OCI-LY3 (cell line): Measurements from ENCODE around the gene PIK3CB.

Source experiments
- H2AFZ ChIP-seq: fragments of 200-600, 300-600 bp; shearing (Covaris generic); 2 replicates; pipeline ENCODE4 v1.6.0; 2014; ENCODE audit warnings: antibody characterized with exemption, low read depth, low read length
- H3K27ac ChIP-seq: fragments of 200-600, 300-600 bp; sonication (generic); 2 replicates; pipeline ENCODE4 v1.5.1; 2014; ENCODE audit warnings: mild to moderate bottlenecking, low read length, moderate library complexity, mixed read lengths
- H3K27me3 ChIP-seq: fragments of 200-600, 300-600 bp; sonication (generic); 2 replicates; pipeline ENCODE4 v1.6.1; 2014; ENCODE audit warnings: low read depth, low read length, mixed read lengths
- H3K36me3 ChIP-seq: fragments of 200-600, 300-600 bp; sonication (generic); replicated peaks from 2 replicates; pipeline ENCODE3; 2014; ENCODE audit warnings: low read depth, low read length, mixed read lengths
- H3K4me1 ChIP-seq: fragments of 300-600, 200-600 bp; sonication (generic); 2 replicates; pipeline ENCODE4 v1.6.1; 2014; ENCODE audit warnings: low read length, mixed read lengths
- H3K4me2 ChIP-seq: fragments of 200-600, 300-600 bp; sonication (generic); 2 replicates; pipeline ENCODE4 v1.6.1; 2014; ENCODE audit warnings: low read length, mixed read lengths
- H3K4me3 ChIP-seq: fragments of 300-600, 200-600 bp; sonication (generic); 2 replicates; pipeline ENCODE4 v1.5.1; 2014; ENCODE audit warnings: antibody characterized with exemption, mild to moderate bottlenecking, low read length, moderate library complexity
- H3K79me2 ChIP-seq: fragments of 300-600, 200-600 bp; shearing (Covaris generic); 2 replicates; pipeline ENCODE4 v1.6.1; 2014; ENCODE audit warnings: mild to moderate bottlenecking, low read length, mixed read lengths
- H3K9ac ChIP-seq: fragments of 300-600, 200-600 bp; shearing (Covaris generic); 2 replicates; pipeline ENCODE4 v1.6.0; 2014; ENCODE audit warnings: mild to moderate bottlenecking, low read length, moderate library complexity
- H3K9me3 ChIP-seq: fragments of 200-600, 300-600 bp; shearing (Covaris generic); 2 replicates; pipeline ENCODE4 v1.6.1; 2014; ENCODE audit warnings: low read length, mixed read lengths; ENCODE audit not compliant: insufficient read depth
- H4K20me1 ChIP-seq: fragments of 200-600, 300-600 bp; sonication (generic); 2 replicates; pipeline ENCODE4 v1.6.1; 2016; ENCODE audit warnings: low read length, mixed read lengths; ENCODE audit not compliant: insufficient read depth
- CTCF ChIP-seq: fragments of 200-600, 300-600 bp; sonication (generic); IDR thresholded peaks from 2 replicates; pipeline ENCODE4 v1.5.1; 2014; ENCODE audit warnings: antibody characterized with exemption, low read length, low read depth
- EZH2phosphoT487 ChIP-seq: fragments of 200-600 bp; shearing (Covaris generic); IDR thresholded peaks from 2 replicates; pipeline ENCODE4 v1.6.1; 2018; ENCODE audit warnings: antibody characterized with exemption, mixed run types, low read depth

PIK3CB gene

GRCh38 chr3:138725116-138725515 is 109.6 kb downstream of the PIK3CB start:
- H3K27ac ChIP-seq, result no peak overlapping the region
- no peak overlapping the region for H3K4me3 ChIP-seq
- H3K79me2 ChIP-seq, result no peaks in the 10 kb centered on the region
- no peak for TF ChIP-seq EZH2phosphoT487
- no peak for TF ChIP-seq CTCF
- H3K9ac ChIP-seq, result no peak overlapping the region
- H3K4me2 ChIP-seq, result no peak overlapping the region
- peaks cover 23% of the 10 kb centered on the region for H3K4me1 ChIP-seq
- H4K20me1 ChIP-seq, result no peaks in the 10 kb centered on the region
- H3K27me3 ChIP-seq, result no peaks in the 10 kb centered on the region
- no peaks in the 10 kb centered on the region for H3K36me3 ChIP-seq
- no peak overlapping the region for H2AFZ ChIP-seq
- H3K9me3 ChIP-seq, result no peaks in the 10 kb centered on the region

- TF ChIP-seq CTCF (no peak), EZH2phosphoT487 (no peak)
- no peak overlapping the region for H3K9ac ChIP-seq
- H3K4me2 ChIP-seq, result no peak overlapping the region
- no peaks in the 10 kb centered on the region for H3K79me2 ChIP-seq
- no peaks in the 10 kb centered on the region for H4K20me1 ChIP-seq
- no peaks in the 10 kb centered on the region for H3K9me3 ChIP-seq
- H3K27ac ChIP-seq, result no peak overlapping the region
- H3K4me1 ChIP-seq, result peaks cover 23% of the 10 kb centered on the region
- H3K4me3 ChIP-seq, result no peak overlapping the region
- no peaks in the 10 kb centered on the region for H3K27me3 ChIP-seq
- no peak overlapping the region for H2AFZ ChIP-seq
- H3K36me3 ChIP-seq, result no peaks in the 10 kb centered on the region
Measured at GRCh38 chr3:138724443-138724842, 110.3 kb downstream of the PIK3CB start.

GRCh38 chr3:138718849-138719248 is 115.9 kb downstream of the PIK3CB start:
- no peak overlapping the region for H3K27ac ChIP-seq
- H3K4me3 ChIP-seq, result no peak overlapping the region
- H3K9ac ChIP-seq, result no peak overlapping the region
- no peaks in the 10 kb centered on the region for H3K79me2 ChIP-seq
- TF ChIP-seq EZH2phosphoT487 (no peak), CTCF (no peak)
- no peak overlapping the region for H3K4me2 ChIP-seq
- H3K27me3 ChIP-seq, result no peaks in the 10 kb centered on the region
- no peaks in the 10 kb centered on the region for H3K36me3 ChIP-seq
- H3K4me1 ChIP-seq, result peaks cover 9% of the 10 kb centered on the region
- no peak overlapping the region for H2AFZ ChIP-seq
- H3K9me3 ChIP-seq, result no peaks in the 10 kb centered on the region
- H4K20me1 ChIP-seq, result no peaks in the 10 kb centered on the region

- no peaks in the 10 kb centered on the region for H3K27me3 ChIP-seq
- no peaks in the 10 kb centered on the region for H3K9me3 ChIP-seq
- H3K9ac ChIP-seq, result no peak overlapping the region
- no peaks in the 10 kb centered on the region for H3K79me2 ChIP-seq
- no peak overlapping the region for H3K4me2 ChIP-seq
- H3K4me3 ChIP-seq, result no peak overlapping the region
- H3K27ac ChIP-seq, result no peak overlapping the region
- no peaks in the 10 kb centered on the region for H4K20me1 ChIP-seq
- no peak overlapping the region for H2AFZ ChIP-seq
- H3K36me3 ChIP-seq, result no peaks in the 10 kb centered on the region
- no peak for TF ChIP-seq CTCF
- no peak for TF ChIP-seq EZH2phosphoT487
- H3K4me1 ChIP-seq, result peaks cover 4% of the 10 kb centered on the region; the same call in 1 of the 2 replicates
Measured at GRCh38 chr3:138717348-138717747, 117.4 kb downstream of the PIK3CB start.
